H9 (cell line): ENCODE measurements around the gene ASCC1. TPM values are rescaled to one million over a fixed set of nuclear protein-coding genes. Genes with fewer than 3 reads are reported as not detected.

ENCODE experiments used
- DNase-seq: peaks from one replicate; pipeline ENCODE4 v3.0.0-alpha.2; 2017
- H2AFZ ChIP-seq: one replicate; pipeline ENCODE4 v1.6.1; 2013; ENCODE audit warnings: mild to moderate bottlenecking, low read length, control low read depth, moderate library complexity
- H2AK5ac ChIP-seq: 2 replicates; pipeline ENCODE4 v1.6.1; 2013; ENCODE audit warnings: low read length, control low read depth, mixed read lengths; ENCODE audit not compliant: insufficient read length
- H2BK120ac ChIP-seq: one replicate; pipeline ENCODE4 v1.6.1; 2013; ENCODE audit warnings: low read depth, mild to moderate bottlenecking, low read length, control low read depth, inconsistent platforms; ENCODE audit not compliant: poor library complexity, severe bottlenecking
- H2BK12ac ChIP-seq: 2 replicates; pipeline ENCODE4 v1.6.1; 2013; ENCODE audit warnings: low read length, control low read depth, mixed read lengths, low read depth; ENCODE audit not compliant: insufficient read length
- H2BK15ac ChIP-seq: 2 replicates; pipeline ENCODE4 v1.6.1; 2013; ENCODE audit warnings: low read depth, low read length, control low read depth
- H2BK20ac ChIP-seq: one replicate; pipeline ENCODE4 v1.6.1; 2013; ENCODE audit warnings: low read depth, mild to moderate bottlenecking, low read length, control low read depth, inconsistent platforms; ENCODE audit not compliant: poor library complexity, severe bottlenecking
- H2BK5ac ChIP-seq: 2 replicates; pipeline ENCODE4 v1.6.1; 2013; ENCODE audit warnings: low read length, control low read depth, mixed read lengths; ENCODE audit not compliant: insufficient read length
- H3K14ac ChIP-seq: 2 replicates; pipeline ENCODE4 v1.6.1; 2013; ENCODE audit warnings: low read length, control low read depth; ENCODE audit not compliant: insufficient read depth
- H3K18ac ChIP-seq: 2 replicates; pipeline ENCODE4 v1.6.1; 2013; ENCODE audit warnings: low read depth, mild to moderate bottlenecking, mixed read lengths, low read length, control low read depth; ENCODE audit not compliant: insufficient read length
- H3K23ac ChIP-seq: 2 replicates; pipeline ENCODE4 v1.6.1; 2013; ENCODE audit warnings: low read length, control low read depth, mixed read lengths, low read depth; ENCODE audit not compliant: insufficient read length
- H3K23me2 ChIP-seq: 2 replicates; pipeline ENCODE4 v1.6.1; 2013; ENCODE audit warnings: low read depth, mild to moderate bottlenecking, mixed read lengths, low read length, control low read depth; ENCODE audit not compliant: insufficient read length, poor library complexity, severe bottlenecking
- H3K27ac ChIP-seq: 2 replicates; pipeline ENCODE4 v1.5.1; 2013; ENCODE audit warnings: low read length, control low read depth, mixed read lengths, low read depth; ENCODE audit not compliant: insufficient read length
- H3K27me3 ChIP-seq: 2 replicates; pipeline ENCODE4 v1.6.1; 2013; ENCODE audit warnings: low read length, control low read depth, inconsistent platforms; ENCODE audit not compliant: insufficient read depth
- H3K4ac ChIP-seq: 2 replicates; pipeline ENCODE4 v1.6.1; 2013; ENCODE audit warnings: low read depth, mild to moderate bottlenecking, control low read depth, inconsistent platforms, low read length, moderate library complexity
- H3K4me1 ChIP-seq: 2 replicates; pipeline ENCODE4 v1.6.1; 2013; ENCODE audit warnings: low read length, control low read depth, inconsistent platforms; ENCODE audit not compliant: insufficient read depth
- H3K4me2 ChIP-seq: 2 replicates; pipeline ENCODE4 v1.6.1; 2013; ENCODE audit warnings: low read length, control low read depth, mixed read lengths; ENCODE audit not compliant: insufficient read length, insufficient read depth
- H3K56ac ChIP-seq: 2 replicates; pipeline ENCODE4 v1.6.1; 2013; ENCODE audit warnings: low read depth, mild to moderate bottlenecking, mixed read lengths, low read length, control low read depth; ENCODE audit not compliant: insufficient read length
- H3K79me1 ChIP-seq: 2 replicates; pipeline ENCODE4 v1.6.1; 2013; ENCODE audit warnings: low read depth, mild to moderate bottlenecking, moderate library complexity, low read length, control low read depth, inconsistent platforms; ENCODE audit not compliant: insufficient read depth, poor library complexity, severe bottlenecking
- H3K79me2 ChIP-seq: 2 replicates; pipeline ENCODE4 v1.6.1; 2013; ENCODE audit warnings: low read length, control low read depth, inconsistent platforms; ENCODE audit not compliant: insufficient read depth
- H3K9ac ChIP-seq: 2 replicates; pipeline ENCODE4 v1.6.1; 2013; ENCODE audit warnings: low read length, control low read depth, mixed read lengths; ENCODE audit not compliant: insufficient read length; ENCODE audit errors: extremely low read depth
- H3K9me3 ChIP-seq: one replicate; pipeline ENCODE4 v1.6.1; 2013; ENCODE audit warnings: low read depth, low read length, inconsistent platforms; ENCODE audit not compliant: control insufficient read depth
- H3T11ph ChIP-seq: one replicate; pipeline ENCODE4 v1.6.1; 2013; ENCODE audit warnings: mild to moderate bottlenecking, low read length, control low read depth, inconsistent platforms
- H4K20me1 ChIP-seq: one replicate; pipeline ENCODE4 v1.6.1; 2013; ENCODE audit not compliant: control insufficient read depth, insufficient read length, insufficient read depth
- H4K5ac ChIP-seq: 2 replicates; pipeline ENCODE4 v1.6.1; 2013; ENCODE audit warnings: low read depth, mild to moderate bottlenecking, mixed read lengths, low read length, control low read depth; ENCODE audit not compliant: insufficient read length
- H4K8ac ChIP-seq: replicated peaks from 2 replicates; pipeline ENCODE4 v1.6.1; 2013; ENCODE audit warnings: low read length, control low read depth, mixed read lengths, low read depth; ENCODE audit not compliant: insufficient read length
- H4K91ac ChIP-seq: 2 replicates; pipeline ENCODE4 v1.6.1; 2013; ENCODE audit warnings: low read depth, mild to moderate bottlenecking, moderate library complexity, mixed read lengths, low read length, control low read depth; ENCODE audit not compliant: insufficient read length
- H3K27ac Mint-ChIP-seq, 3 experiments: 2 replicates in 2 of 3; 3 replicates in 1 of 3; pipeline ENCODE4 v1.8.0; 2020 to 2021; ENCODE audit warnings: mixed read lengths in 3 of 3, mild to moderate bottlenecking in 1 of 3, moderate library complexity in 1 of 3
- H3K27me3 Mint-ChIP-seq: 2 replicates; pipeline ENCODE4 v1.8.0; 2021; ENCODE audit warnings: low read depth, mild to moderate bottlenecking, moderate library complexity, mixed read lengths
- H3K36me3 Mint-ChIP-seq, 3 experiments: 2 replicates in 2 of 3; 3 replicates in 1 of 3; pipeline ENCODE4 v1.8.0; 2020 to 2021; ENCODE audit warnings: low read depth in 3 of 3, mixed read lengths in 3 of 3; ENCODE audit not compliant: insufficient read depth in 1 of 3
- H3K4me1 Mint-ChIP-seq, 2 experiments: 2 replicates each; pipeline ENCODE4 v1.8.0; 2020; ENCODE audit warnings: mixed read lengths in 2 of 2
- H3K4me3 Mint-ChIP-seq, 2 experiments: 2 replicates in 1 of 2; 3 replicates in 1 of 2; pipeline ENCODE4 v1.8.0; 2020 to 2021; ENCODE audit warnings: mild to moderate bottlenecking in 2 of 2, mixed read lengths in 2 of 2, moderate library complexity in 1 of 2
- H3K9me3 Mint-ChIP-seq, 2 experiments: 2 replicates in 1 of 2; 3 replicates in 1 of 2; pipeline ENCODE4 v1.8.0; 2020; ENCODE audit warnings: mild to moderate bottlenecking in 2 of 2, mixed read lengths in 2 of 2, moderate library complexity in 1 of 2
- WGBS: extraction: QIAGEN DNeasy Blood & Tissue Kit; methylation state at CpG from one replicate; pipeline ENCODE4 v1.1.7; 2013; ENCODE audit warnings: missing lambda C conversion rate, low lambda C conversion rate, mixed read lengths; ENCODE audit not compliant: insufficient read length; ENCODE audit errors: extremely low coverage; 5-methylcytosine and 5-hydroxymethylcytosine counted together
- total RNA-seq: library from RNA; stranded (reverse); gene quantifications from 2 replicates; pipeline ENCODE4 v1.2.1, GENCODE V29; 2021
- TF ChIP-seq, protein P1 (sequence below): fragments of 200-600 bp; sonication (generic); conservative IDR thresholded peaks from 3 replicates; pipeline ENCODE4 v1.8.0; 2021; ENCODE audit warnings: antibody characterized with exemption, mild to moderate bottlenecking

The ASCC1 gene
- total RNA-seq, 1 experiment from 2014 or later = 41.2 TPM

- no peak overlapping the region for H2AK5ac ChIP-seq
- no peak overlapping the region for H3T11ph ChIP-seq
- H2AFZ ChIP-seq = no peak overlapping the region
- H3K4ac ChIP-seq = no peak overlapping the region
- H3K56ac ChIP-seq = no peak overlapping the region
- no peak overlapping the region for H2BK20ac ChIP-seq
- no peak overlapping the region for H3K23ac ChIP-seq
- no CpG with 5 or more reads among the region's 15 CpGs for WGBS
- Mint-ChIP-seq H3K9me3 (no peaks in the 10 kb centered on the region; a peak in 1 of 5 replicates), H3K27me3 (no peaks in the 10 kb centered on the region), H3K36me3 (no peaks in the 10 kb centered on the region), H3K4me3 (peak overlapping the region; percentile 46 to 74), H3K27ac (peak overlapping the region; percentile 93 to 100 (median 97)), H3K4me1 (peaks cover 31 to 47% of the 10 kb centered on the region in 2 experiments)
- no peaks in the 10 kb centered on the region for H3K9me3 ChIP-seq
- no peak overlapping the region for H2BK12ac ChIP-seq
- no peaks in the 10 kb centered on the region for H3K79me2 ChIP-seq
- H4K8ac ChIP-seq = no peak overlapping the region
- H4K5ac ChIP-seq = no peak overlapping the region
- H3K4me1 ChIP-seq = peaks cover 6% of the 10 kb centered on the region
- H3K23me2 ChIP-seq = no peaks in the 10 kb centered on the region
- TF ChIP-seq, protein P1, sequence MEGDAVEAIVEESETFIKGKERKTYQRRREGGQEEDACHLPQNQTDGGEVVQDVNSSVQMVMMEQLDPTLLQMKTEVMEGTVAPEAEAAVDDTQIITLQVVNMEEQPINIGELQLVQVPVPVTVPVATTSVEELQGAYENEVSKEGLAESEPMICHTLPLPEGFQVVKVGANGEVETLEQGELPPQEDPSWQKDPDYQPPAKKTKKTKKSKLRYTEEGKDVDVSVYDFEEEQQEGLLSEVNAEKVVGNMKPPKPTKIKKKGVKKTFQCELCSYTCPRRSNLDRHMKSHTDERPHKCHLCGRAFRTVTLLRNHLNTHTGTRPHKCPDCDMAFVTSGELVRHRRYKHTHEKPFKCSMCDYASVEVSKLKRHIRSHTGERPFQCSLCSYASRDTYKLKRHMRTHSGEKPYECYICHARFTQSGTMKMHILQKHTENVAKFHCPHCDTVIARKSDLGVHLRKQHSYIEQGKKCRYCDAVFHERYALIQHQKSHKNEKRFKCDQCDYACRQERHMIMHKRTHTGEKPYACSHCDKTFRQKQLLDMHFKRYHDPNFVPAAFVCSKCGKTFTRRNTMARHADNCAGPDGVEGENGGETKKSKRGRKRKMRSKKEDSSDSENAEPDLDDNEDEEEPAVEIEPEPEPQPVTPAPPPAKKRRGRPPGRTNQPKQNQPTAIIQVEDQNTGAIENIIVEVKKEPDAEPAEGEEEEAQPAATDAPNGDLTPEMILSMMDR = no peak
- no peaks in the 10 kb centered on the region for H4K20me1 ChIP-seq
- H2BK5ac ChIP-seq = no peak overlapping the region
- peak overlapping the region; percentile 62; the same call in 1 of the 2 replicates for H3K14ac ChIP-seq
- peak; percentile 90 for DNase-seq
- H3K27ac ChIP-seq = no peak overlapping the region
- H2BK120ac ChIP-seq = no peak overlapping the region
- no peak overlapping the region for H3K9ac ChIP-seq
- H3K4me2 ChIP-seq = no peak overlapping the region
- no peaks in the 10 kb centered on the region for H3K79me1 ChIP-seq
- H4K91ac ChIP-seq = no peak overlapping the region
- no peak overlapping the region for H3K18ac ChIP-seq
- no peaks in the 10 kb centered on the region for H3K27me3 ChIP-seq
- H2BK15ac ChIP-seq = no peak overlapping the region
These were observed 38.9 kb upstream of the ASCC1 start for GRCh38 chr10:72254813-72255568.
